GM04503 (cell line): ENCODE results near the gene SHMT1.
"Not testable (repeated sequence)": the region's sequence is repeated elsewhere in the genome, so short reads cannot be mapped to it uniquely, and the experiment has no call there.

Experiments
- DNase-seq: peaks from one replicate; pipeline ENCODE4 v3.0.0-alpha.2; 2012; ENCODE audit warnings: low read depth

Gene SHMT1

DNA sequence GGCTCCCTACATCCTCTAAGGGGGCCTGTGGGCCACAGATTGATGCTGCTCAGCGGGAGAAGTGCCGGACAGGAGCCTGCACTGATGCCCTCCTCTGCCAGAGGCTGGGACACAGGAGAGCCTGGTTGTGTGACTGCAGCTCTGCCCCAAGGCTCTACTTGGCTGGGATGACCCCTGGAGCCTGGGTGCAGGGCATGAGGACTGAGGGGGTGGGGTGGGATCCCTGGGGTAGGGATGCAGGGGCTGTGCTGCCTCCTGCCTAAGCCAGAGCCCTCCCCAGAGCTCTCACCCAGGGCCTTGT, 14.8 kb upstream of the SHMT1 start:
- no peak for DNase-seq

DNA sequence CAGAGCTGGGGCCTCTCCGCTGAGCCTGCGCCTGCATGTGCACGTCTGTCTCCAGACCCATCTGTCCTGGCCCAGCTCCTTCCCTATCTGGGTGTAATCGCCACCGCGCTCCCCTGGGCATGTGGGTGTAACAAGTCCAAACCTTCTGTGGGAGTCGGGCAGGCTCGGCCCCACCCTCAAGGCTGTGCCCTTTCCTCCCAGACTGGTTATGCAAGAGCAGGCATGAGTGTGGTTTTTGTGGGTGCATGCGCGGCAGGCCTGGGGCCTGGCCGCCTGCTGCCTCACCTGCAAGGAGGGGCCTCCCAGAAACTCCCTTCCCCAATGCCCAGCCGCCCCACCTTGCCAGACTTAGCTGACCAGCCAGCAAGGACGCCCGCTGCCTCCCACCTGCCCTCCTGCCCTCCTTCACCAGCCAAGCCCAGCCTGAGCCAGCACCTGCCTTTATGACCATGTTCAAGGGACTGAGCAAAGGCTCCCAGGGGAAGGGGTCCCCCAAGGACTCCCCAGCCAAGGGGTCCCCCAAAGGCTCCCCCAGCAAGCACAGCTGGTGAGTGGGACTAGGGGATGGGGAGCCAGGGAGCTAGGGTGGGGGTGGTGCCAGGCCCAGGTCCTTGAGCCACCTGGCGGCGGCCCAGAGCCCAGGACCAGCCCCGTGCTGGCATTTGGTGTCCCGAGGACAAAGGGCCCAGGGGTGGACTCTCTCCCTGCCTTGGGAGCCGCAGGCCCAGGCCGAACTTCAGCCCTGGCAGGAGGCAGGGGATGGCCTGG, 14.3 kb upstream of the SHMT1 start, which contains the start of gene EVPLL:
TSS of gene EVPLL (plus strand) at position 342 of the 768 bp plus-strand sequence. CDS start 3,160 bp downstream, outside the sequence.
- DNase-seq, result no peak

DNA sequence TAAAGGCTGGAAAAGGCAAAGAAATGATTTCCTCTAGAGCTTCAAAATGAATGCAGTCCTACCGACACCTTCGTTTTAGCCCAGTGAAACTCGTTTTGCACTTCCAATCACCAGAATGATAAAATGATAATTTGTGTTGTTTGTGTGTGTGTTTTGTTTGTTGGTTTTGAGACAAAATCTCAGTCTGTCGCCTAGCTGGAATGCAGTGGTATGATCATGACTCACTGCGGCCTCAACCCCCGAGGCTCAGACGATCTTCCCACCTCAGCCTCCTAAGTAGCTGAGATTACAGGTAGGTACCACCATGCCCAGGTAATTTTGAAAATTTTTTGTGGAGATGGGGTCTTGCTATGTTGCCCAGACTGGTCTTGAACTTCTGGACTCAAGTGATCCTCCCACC, 10.9 kb upstream of the SHMT1 start:
- no peak for DNase-seq

DNA sequence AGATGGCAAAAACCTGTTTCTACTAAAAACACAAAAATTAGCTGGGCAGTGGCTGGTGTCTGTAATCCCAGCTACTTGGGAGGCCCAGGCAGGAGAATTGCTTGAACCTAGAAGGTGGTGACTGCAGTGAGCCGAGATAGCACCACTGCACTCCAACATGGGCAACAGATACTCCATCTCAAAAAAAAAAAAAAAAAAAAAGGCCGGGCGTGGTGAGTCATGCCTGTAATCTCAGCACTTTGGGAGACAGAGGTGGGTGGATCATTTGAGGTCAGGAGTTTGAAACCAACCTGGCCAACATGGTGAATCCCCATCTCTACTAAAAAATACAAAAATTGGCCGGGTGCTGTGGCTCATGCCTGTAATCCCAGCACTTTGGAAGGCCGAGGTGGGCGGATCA, 9.8 kb upstream of the SHMT1 start:
- not testable (repeated sequence) for DNase-seq

DNA sequence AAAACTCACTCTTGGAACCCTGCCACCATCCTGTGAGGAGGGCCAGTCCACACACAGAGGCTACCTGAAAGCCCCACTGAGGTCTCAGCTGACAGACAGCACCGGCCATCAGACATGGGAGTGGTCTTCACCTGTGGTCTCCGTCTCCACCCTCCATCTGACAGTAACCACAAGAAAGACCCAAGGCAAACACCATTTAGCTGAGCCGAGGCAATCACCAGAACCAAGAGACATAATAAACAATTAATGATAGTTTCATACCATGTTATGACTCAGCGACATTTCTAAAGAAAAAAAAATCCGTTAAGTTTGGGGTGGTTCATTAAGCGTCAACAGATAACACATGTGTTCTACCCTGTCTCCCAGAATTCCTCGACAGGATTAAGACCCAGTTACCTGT, 8.1 kb upstream of the SHMT1 start:
- DNase-seq, result no peak

DNA sequence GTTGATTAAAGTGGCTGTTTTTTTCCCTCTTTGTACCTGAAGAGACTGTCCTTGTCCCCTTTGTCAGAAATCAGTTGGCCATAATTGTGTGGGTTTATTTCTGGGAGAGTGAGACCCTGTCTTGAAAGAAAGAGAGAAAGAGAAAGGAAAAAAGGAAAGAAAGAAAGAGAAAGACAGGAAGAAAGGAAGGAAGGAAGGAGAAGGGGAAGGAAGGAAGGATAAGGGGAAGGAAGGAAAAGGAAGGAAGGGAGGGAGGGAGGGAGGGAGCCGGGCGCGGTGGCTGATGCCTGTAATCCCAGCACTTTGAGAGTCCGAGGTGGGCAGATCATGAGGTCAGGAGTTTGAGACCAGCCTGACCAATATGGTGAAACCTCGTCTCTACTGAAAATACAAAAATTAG, 7.4 kb upstream of the SHMT1 start:
- DNase-seq, result no peak

DNA sequence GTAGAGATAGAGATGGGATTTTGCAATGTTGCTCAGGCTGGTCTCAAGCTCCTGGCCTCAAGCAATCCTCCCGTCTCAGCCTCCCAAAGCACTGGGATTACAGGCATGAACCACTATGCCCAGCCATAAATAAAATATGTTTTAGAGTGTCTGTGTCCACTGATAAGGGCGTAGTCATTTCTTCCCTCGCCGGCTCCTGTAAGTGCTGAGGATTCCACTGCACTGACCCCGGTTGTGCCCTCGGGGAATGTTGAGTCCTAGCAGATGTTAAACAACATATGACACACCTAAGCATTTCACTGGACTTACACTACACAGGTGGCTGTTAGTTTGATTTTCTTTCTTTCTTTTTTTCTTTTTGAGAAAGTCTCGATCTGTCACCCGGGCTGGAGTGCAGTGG, 5.6 kb upstream of the SHMT1 start:
- no peak for DNase-seq

DNA sequence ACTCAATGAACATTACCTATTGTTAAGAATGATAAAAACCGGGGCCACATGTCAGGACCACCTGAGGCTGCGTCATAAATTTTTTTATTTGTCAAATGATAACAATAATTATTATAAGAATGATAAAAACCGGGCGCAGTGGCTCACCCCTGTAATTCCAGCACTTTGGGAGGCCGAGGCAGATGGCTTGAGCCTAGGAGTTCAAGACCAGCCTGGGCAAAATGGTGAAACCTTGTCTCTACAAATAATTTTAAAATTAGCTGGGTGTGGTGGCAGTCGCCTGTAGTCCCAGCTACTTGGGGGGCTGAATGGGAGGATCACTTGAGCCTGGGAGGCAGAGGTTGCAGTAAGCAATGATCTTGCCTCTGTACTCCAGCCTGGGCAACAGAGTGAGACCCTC, 816 bp upstream of the SHMT1 start:
- DNase-seq, result no peak

DNA sequence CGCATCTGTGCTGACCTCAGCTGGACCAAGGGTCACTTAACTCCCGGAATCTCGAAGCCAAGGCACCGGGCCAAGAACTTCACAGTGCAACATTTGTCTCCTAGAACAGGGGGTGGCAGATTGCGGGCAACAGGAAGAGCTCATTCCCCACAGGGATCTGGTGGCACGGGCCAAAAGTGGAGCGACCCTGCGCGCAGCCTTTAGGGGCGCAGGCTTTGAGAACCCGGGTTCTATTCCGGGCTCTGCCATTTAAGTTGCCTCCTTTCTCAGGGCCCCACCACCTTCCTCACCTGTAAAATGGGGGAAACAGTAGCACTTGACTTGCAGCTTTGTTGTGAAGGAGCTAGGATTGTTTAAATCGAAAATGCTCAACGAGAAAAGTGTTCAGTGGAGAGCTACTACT, 651 bp downstream of the SHMT1 start:
- no peak for DNase-seq

DNA sequence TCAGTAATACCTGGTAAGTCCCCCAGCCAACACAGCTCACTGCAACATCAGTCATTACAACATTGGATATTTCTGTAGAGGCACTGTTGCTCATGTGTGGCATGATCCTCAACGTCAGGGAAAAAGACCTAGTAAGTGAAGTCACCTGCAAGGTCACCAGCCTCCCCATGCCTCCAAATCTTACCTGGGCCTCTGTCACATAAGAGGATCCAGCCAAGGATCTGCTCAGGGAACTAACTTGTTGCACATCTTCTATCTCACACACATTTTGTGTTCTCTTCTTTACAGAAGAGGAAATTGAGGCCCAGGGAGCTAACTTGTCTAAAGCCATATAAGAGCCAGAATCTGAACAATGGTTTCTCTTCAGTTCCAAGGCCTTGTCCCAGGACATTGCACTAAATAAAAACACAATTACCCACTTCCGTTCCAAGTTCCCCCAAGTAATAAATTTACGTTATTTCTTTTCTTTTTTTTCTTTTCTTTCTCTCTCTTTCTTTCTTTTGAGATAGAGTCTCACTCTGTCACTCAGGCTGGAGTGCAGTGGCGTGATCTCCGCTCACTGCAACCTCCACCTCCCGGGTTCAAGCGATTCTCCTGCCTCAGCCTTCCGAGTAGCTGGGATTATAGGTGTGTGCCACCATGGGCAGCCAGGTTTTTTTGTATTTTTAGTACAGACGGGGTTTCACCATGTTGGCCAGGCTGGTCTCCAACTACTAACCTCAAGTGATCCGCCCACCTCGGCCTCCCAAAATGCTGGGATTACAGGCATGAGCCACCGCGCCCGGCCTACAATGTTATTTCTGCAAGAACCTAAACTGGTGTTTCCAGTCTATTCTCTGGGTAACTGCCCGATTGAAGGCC, 1.3 kb downstream of the SHMT1 start:
- no peak for DNase-seq

DNA sequence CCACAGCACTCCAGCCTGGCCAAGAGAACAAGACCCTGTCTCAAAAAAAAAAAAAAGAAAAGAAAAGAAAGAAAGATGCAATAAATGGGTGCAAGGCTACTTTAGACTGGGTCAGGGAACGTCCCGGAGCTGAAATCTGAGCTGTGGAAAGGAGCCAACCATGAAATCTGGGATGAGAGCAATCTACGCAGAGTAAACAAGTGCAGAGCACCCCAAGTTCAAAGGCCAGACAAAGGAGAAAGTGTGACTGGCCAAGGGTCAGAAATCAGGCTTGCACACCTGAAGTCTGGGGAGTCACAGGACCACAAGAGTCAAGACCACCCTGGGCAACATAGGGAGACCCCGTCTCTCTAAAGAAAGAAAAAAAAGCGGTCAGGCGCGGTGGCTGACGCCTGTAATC, 2.8 kb downstream of the SHMT1 start:
- no peak for DNase-seq

DNA sequence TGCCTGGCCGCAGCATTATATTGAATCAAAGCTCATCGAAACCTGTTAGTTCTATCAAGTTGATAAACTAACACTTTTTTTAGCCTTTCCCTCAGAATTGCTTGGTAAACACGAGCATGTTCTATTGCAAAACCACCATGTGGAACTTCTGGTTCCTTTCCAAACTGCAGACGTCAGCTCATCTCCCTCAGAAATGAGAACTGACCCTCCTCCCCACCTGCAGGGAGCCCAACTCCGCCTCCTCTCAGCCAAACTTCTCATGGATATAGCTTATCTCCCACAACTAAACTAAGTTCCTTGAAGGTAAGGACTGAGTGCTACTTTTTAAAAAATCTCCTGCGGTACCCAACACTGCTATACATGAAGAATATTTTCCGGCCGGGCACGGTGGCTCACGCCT, 6.7 kb downstream of the SHMT1 start:
- DNase-seq, result no peak

DNA sequence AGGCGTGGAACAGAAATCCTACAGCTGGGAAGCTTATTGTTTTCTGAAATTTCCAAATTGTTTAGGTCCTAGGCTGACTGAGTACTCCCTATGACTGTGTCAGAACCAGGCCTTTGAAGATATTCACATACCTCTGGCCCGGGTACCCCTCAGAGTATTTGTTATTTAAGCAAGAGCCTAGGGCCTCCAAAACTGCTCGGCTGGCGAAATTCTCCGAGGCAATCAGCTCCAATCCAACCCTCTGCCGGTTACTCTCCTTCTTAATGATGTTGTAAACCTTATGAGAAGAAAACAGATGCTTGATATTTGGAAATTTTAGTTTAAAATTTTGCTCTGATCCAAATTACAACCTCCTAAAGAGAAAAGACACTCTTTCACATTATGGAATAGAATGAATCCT, 9.8 kb downstream of the SHMT1 start:
- no peak for DNase-seq

DNA sequence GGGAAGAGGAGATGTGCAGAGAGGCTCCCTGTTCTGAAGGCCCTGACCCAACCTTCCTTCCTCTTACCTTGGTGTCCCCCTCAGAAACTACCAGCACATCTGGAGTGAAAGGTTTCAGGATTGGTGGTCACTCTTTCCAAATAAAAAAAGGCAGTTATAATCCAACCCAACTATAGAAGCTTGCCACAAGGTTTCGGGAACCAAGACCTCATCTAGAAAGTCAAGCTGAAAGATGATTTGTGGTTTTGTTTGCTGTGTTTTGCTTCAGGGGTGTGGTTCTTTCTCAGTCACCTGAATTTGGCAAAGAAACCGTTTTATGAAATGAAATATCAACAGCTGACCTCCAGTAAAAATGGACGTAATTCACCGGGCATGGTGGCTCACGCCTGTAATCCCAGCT, 19.3 kb downstream of the SHMT1 start:
- DNase-seq, result no peak

DNA sequence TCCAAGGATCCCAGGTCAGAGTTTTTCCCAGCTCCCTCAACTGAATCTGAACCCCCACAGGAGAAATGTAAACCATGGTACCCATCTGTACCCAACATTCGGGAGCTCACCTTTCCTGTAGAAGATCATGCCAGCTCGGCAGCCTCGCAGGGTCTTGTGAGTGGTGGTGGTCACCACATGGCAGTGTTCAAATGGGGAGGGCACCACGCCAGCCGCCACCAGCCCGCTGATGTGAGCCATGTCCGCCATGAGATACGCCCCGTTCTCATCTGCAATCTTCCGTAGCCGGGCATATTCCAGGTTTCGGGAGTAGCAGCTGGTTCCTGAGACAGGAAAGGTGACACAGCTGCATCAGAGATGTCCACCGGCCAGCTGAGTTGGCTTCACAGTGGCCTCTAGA, 23.4 kb downstream of the SHMT1 start:
- no peak for DNase-seq

DNA sequence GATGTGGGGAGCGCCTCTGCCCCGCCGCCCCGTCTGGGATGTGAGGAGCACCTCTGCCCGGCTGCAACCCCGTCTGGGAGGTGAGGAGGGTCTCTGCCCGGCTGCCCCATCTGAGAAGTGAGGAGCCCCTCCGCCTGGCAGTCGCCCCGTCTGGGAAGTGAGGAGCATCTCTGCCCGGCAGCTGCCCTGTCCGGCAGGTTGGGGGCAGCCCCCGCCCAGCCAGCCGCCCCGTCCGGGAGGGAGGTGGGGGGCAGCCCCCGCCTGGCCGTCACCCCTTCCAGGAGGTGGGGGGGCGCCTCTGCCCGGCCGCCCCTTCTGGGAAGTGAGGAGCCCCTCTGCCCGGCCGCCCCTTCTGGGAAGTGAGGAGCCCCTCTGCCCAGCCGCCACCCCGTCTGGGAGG, 25.2 kb downstream of the SHMT1 start:
- not testable (repeated sequence) for DNase-seq

DNA sequence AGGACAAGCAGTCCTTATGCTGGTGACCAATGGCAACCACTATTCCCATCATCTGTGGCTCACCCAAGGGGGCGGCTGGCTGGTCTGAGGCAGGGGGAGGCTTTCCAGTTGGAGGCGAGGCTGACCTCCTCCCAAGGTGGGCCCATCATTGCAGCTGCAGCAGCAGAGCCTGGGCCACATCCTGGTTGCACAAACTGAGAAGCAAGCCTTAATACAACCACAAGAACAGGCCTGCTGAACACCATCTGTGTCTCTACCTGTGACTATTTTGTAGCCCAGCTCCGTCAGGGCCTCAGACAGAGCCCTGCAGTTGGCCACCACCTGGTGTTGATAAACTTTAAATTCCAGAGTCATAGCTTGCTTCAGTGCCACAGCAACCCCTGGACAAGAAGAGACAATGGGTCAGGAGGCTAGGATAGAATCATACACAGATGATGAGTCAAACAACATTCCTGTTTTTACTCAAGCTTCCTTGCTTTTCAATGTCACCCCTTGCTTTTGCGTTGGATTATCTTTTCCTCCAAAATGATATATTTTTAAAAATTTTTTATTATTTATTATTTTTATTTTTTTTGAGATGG, 30.4 kb downstream of the SHMT1 start:
- DNase-seq, result no peak

DNA sequence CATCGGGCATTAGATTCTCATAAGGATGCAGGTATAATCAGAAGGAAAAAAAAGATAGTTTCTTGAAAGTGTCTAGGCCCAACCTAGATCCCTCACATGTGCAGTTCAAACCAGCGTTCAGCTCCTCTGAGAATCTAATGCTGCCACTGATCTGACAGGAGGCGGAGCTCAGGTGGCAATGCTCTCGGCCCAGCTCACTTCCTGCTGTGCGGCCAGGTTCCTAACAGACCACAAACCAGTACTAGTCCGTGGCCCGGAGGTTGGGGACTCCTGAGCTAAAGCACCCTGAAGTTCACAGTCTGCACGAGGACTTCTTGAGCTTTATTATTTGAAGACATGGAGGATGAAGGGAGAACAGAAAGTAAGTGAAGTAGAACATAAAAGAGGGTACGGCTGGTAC, 31.5 kb downstream of the SHMT1 start:
- DNase-seq, result no peak

DNA sequence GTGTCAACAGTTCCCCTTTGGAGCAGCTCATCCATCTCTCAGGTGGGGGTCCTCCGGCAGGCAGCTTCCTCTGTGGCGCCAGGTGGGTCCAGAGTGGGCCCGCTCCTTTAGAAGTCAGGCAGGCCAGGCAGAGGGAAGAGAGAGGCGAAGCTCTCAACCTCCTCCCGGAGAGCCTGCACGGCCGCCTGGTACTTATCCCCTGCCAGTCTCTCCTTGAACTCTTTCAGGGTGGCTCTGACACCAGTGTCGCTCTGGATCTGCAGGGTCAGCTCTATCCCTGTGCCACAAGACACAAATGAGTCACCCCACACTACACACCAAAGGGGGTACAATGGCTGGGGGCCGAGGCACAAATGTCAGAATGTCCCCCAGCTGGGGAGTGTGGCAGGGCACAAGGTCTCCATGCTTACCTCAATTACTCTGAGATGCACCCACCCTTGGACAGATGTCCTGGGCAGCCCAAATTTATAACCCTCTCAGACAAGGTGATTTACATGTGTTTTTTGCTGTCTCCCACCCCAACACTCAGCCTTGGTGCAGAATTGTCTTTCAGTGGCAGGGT, 34.6 kb downstream of the SHMT1 start:
- no peak for DNase-seq

DNA sequence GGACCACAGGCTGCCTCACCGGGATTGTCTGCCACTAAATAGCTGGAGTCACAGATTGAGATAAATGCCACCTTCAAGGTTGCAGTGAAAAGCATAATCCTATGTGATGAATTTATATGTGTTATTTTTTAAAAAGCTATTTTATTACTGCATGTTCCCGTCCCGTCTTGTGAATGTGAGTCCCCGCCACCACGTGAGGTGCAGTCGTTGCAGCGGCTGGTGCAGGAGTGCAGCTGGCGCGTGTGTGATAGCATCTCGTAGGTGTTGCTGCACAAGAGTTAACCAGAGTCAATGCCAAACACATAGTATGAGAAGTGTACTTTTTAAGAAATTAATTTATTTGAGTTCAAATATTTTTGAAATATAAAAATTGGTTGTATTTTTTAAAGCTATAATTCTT, 35.8 kb downstream of the SHMT1 start:
- no peak for DNase-seq

DNA sequence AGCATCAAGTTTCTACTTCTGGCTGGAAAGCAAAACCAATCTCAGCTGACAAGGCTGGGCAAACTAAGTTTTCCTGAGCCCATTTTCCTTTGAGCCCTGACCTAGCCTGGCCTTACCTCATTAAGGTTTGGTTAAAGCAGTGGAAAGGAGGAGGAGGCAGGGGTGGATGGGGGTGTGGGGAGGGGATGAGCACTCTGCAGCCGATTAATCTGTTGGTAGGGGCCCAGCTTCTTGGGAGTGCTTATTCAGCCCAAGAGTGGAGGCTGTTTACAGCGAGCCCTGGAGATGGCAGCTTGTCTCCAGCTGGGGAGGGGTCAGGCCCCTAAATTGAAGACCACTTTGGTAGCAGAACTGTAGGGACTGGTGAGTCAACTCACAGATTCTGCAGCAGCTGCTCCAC, 36.3 kb downstream of the SHMT1 start:
- no peak for DNase-seq

DNA sequence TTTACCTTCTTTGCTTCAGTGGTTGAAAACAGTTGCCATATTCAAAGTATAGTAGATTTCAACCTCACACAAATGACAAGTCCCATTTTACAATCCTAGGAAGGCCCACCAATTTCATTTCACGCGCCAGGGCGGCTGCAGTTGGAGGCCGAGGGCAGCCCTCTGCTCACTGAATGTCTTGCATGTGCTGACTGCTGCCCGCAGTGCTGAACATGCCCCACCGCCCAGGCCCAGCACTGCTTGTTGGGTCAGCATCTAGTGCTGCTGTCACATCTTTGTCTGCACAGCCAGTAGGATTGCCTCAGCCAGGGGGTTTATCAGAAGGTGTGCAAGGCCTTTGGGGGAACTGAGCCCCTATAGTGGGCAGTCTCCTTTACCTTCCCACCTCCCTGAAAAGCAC, 36.8 kb downstream of the SHMT1 start:
- DNase-seq, result no peak

DNA sequence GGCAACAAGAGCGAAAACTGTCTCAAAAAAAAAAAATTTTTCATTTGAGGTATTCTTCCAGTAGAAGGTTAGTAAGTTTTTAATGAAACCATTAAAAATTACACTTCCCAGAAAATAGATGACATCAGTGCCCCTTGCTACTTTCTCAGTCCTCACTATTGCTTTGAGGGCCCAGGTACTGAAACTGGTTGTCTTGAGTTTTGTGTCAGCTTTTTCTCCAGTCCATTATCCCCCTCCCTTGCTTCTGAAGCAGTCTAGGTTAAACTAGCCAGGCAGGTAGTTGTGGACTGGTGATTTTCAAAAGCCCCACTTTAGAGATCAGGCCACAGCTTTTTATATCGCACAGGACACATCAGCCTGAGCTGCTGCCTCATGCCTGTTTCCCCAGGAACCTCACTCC, 37.3 kb downstream of the SHMT1 start:
- no peak for DNase-seq
